Lower lobe of right lung (tissue), 2 donors: ENCODE measurements around the gene FANCC. TPM values are rescaled to one million over a fixed set of nuclear protein-coding genes. Genes with fewer than 3 reads are reported as not detected.

Experiments
- ATAC-seq, 2 donors: fragments of 200-7000 bp; cut with Tn5 transposase; one replicate each; pipeline ENCODE4 v1.9.1; 2020 to 2022; ENCODE audit warnings: mild to moderate bottlenecking in 2 of 2, moderate library complexity in 2 of 2
- DNase-seq: peaks from one replicate; pipeline ENCODE4 v3.0.0-alpha.2; 2020
- H3K27ac ChIP-seq: fragments of 200-600 bp; one replicate; pipeline ENCODE4 v1.8.0; 2022
- H3K27me3 ChIP-seq: fragments of 200-600 bp; one replicate; pipeline ENCODE4 v1.8.0; 2022; ENCODE audit warnings: low read depth
- H3K36me3 ChIP-seq: fragments of 200-600 bp; one replicate; pipeline ENCODE4 v1.8.0; 2022; ENCODE audit warnings: mild to moderate bottlenecking
- H3K4me1 ChIP-seq: fragments of 200-600 bp; one replicate; pipeline ENCODE4 v1.8.0; 2022
- H3K4me3 ChIP-seq: fragments of 200-600 bp; one replicate; pipeline ENCODE4 v1.8.0; 2022; ENCODE audit warnings: mild to moderate bottlenecking
- H3K9me3 ChIP-seq: fragments of 200-600 bp; one replicate; pipeline ENCODE4 v1.8.0; 2022
- CTCF ChIP-seq: fragments of 200-600 bp; IDR thresholded peaks from one replicate; pipeline ENCODE4 v1.8.0; 2022; ENCODE audit warnings: antibody characterized with exemption, mild to moderate bottlenecking
- intact Hi-C: fragments of 100-400 bp; cut with DNase I; formaldehyde crosslinking; loops from one replicate; pipeline ENCODE4 v1.11.0; 2022
- total RNA-seq: library from RNA; stranded (reverse); fragmentation: NEBNext Ultra II Directional; extraction: Animal tissue kit (Norgen Biotek cat#: 25700); gene quantifications from one replicate; pipeline ENCODE4 v1.2.1, GENCODE V29; 2021
- donor health status: DM: no; HTN: yes; CAD: no; lungs with severe emphysema.

FANCC gene
- total RNA-seq, 1 donor from 2014 or later: 11.3 TPM

- Histone ChIP-seq H3K9me3 (no peaks in the 10 kb centered on the region), H3K27me3 (no peaks in the 10 kb centered on the region), H3K4me1 (peaks cover 34% of the 10 kb centered on the region), H3K36me3 (peaks cover 25% of the 10 kb centered on the region), H3K4me3 (no peak overlapping the region), H3K27ac (no peak overlapping the region)
- intact Hi-C loops: no loop called here
- TF ChIP-seq CTCF: no peak
- DNase-seq (peak; percentile 42), ATAC-seq (no peak)
Measured at GRCh38 chr9:95096381-95096780, 221.1 kb downstream of the FANCC start.

- Histone ChIP-seq H3K36me3 (peaks cover 19% of the 10 kb centered on the region), H3K9me3 (no peaks in the 10 kb centered on the region), H3K27me3 (no peaks in the 10 kb centered on the region), H3K4me1 (peaks cover 40% of the 10 kb centered on the region), H3K4me3 (no peak overlapping the region), H3K27ac (peak overlapping the region; percentile 65)
- no peak for DNase-seq
- ATAC-seq: no peak
- intact Hi-C loops: no loop called here
- TF ChIP-seq CTCF: no peak
Measured at GRCh38 chr9:95095641-95096355, 221.7 kb downstream of the FANCC start.

- H3K36me3 ChIP-seq: peaks cover 8% of the 10 kb centered on the region
- ATAC-seq (no peak), DNase-seq (no peak)
- intact Hi-C loops: no loop called here
- H3K9me3 ChIP-seq: no peaks in the 10 kb centered on the region
- H3K4me3 ChIP-seq: no peak overlapping the region
- peaks cover 57% of the 10 kb centered on the region for H3K4me1 ChIP-seq
- H3K27me3 ChIP-seq: no peaks in the 10 kb centered on the region
- peak overlapping the region; percentile 65 for H3K27ac ChIP-seq
- no peak for TF ChIP-seq CTCF
Measured at GRCh38 chr9:95094002-95094401, 223.5 kb downstream of the FANCC start.

- DNase-seq (no peak), ATAC-seq (no peak)
- Histone ChIP-seq H3K27me3 (no peaks in the 10 kb centered on the region), H3K4me3 (no peak overlapping the region), H3K36me3 (peaks cover 7% of the 10 kb centered on the region), H3K9me3 (no peaks in the 10 kb centered on the region), H3K4me1 (peaks cover 61% of the 10 kb centered on the region), H3K27ac (no peak overlapping the region)
- intact Hi-C loops: no loop called here
- TF ChIP-seq CTCF: no peak
Measured at GRCh38 chr9:95093586-95093985, 223.9 kb downstream of the FANCC start.

- H3K36me3 ChIP-seq: peaks cover 7% of the 10 kb centered on the region
- no peak for DNase-seq
- no peak overlapping the region for H3K4me3 ChIP-seq
- no peak for TF ChIP-seq CTCF
- no peaks in the 10 kb centered on the region for H3K27me3 ChIP-seq
- peak overlapping the region; percentile 74 for H3K27ac ChIP-seq
- ATAC-seq: peak in 1 of 2 donors; percentile 3
- intact Hi-C loops: no loop called here
- peaks cover 66% of the 10 kb centered on the region for H3K4me1 ChIP-seq
- no peaks in the 10 kb centered on the region for H3K9me3 ChIP-seq
Measured at GRCh38 chr9:95092262-95093072, 225.0 kb downstream of the FANCC start.
